Liver (tissue), 9 donors: ENCODE data around the gene ITGA2. TPM values are rescaled to one million over a fixed set of nuclear protein-coding genes. Genes with fewer than 3 reads are reported as not detected.

ENCODE experiments used
- DNase-seq: peaks from one replicate; pipeline ENCODE4 v3.0.0-alpha.2; 2017; ENCODE audit warnings: low spot score
- H3K27ac ChIP-seq, 2 donors: one replicate each; pipeline ENCODE4 v1.7.0; 2013; ENCODE audit warnings: inconsistent platforms in 2 of 2, low read length in 2 of 2, control low read depth in 1 of 2, low read depth in 1 of 2, mild to moderate bottlenecking in 1 of 2
- H3K27me3 ChIP-seq, 4 donors: one replicate each; pipeline versions ENCODE4 v1.6.1 to v1.7.0; 2013; ENCODE audit warnings: low read length in 3 of 4, inconsistent platforms in 1 of 4, mild to moderate bottlenecking in 1 of 4, moderate library complexity in 1 of 4; ENCODE audit not compliant: control insufficient read depth in 4 of 4, insufficient read depth in 4 of 4
- H3K36me3 ChIP-seq, 4 donors: one replicate each; pipeline versions ENCODE4 v1.6.1 to v1.7.0; 2013; ENCODE audit warnings: low read length in 3 of 4, mild to moderate bottlenecking in 3 of 4, low read depth in 1 of 4, moderate library complexity in 1 of 4; ENCODE audit not compliant: control insufficient read depth in 4 of 4, insufficient read depth in 3 of 4
- H3K4me1 ChIP-seq, 4 donors: one replicate each; pipeline versions ENCODE4 v1.6.1 to v1.7.0; 2013; ENCODE audit warnings: low read length in 3 of 4, mild to moderate bottlenecking in 3 of 4, moderate library complexity in 1 of 4; ENCODE audit not compliant: control insufficient read depth in 4 of 4, insufficient read depth in 4 of 4
- H3K4me3 ChIP-seq, 3 donors: one replicate each; pipeline versions ENCODE4 v1.6.1 to v1.7.0; 2013; ENCODE audit warnings: low read length in 3 of 3, control low read depth in 1 of 3, low read depth in 1 of 3, mild to moderate bottlenecking in 1 of 3
- H3K9ac ChIP-seq, 2 donors: one replicate each; pipeline ENCODE4 v1.7.0; 2013; ENCODE audit warnings: low read length in 2 of 2, mild to moderate bottlenecking in 2 of 2, moderate library complexity in 2 of 2, control low read depth in 1 of 2, low read depth in 1 of 2
- H3K9me3 ChIP-seq, 4 donors: one replicate each; pipeline versions ENCODE4 v1.6.1 to v1.7.0; 2013; ENCODE audit warnings: low read length in 3 of 4; ENCODE audit not compliant: control insufficient read depth in 4 of 4
- ATF3 ChIP-seq: IDR thresholded peaks from 2 replicates; pipeline ENCODE4 v1.6.1; 2016; ENCODE audit warnings: antibody characterized with exemption
- CTCF ChIP-seq: fragments of 150-350 bp; IDR thresholded peaks from 2 replicates; pipeline ENCODE4 v1.5.1; 2017; ENCODE audit warnings: improper control_type of control experiment, low read depth, low read length; ENCODE audit not compliant: missing input control
- EGR1 ChIP-seq, 2 donors: IDR thresholded peaks; 2 replicates each; pipeline ENCODE4 v1.6.1; 2016 to 2018; ENCODE audit warnings: antibody characterized with exemption in 2 of 2, low read depth in 2 of 2
- FOXA1 ChIP-seq: IDR thresholded peaks from 2 replicates; pipeline ENCODE4 v1.6.1; 2016; ENCODE audit warnings: antibody characterized with exemption
- FOXA2 ChIP-seq: IDR thresholded peaks from 2 replicates; pipeline ENCODE4 v1.6.1; 2016; ENCODE audit warnings: antibody characterized with exemption
- GABPA ChIP-seq, 2 donors: IDR thresholded peaks in 1 of 2; conservative IDR thresholded peaks in 1 of 2; 2 replicates each; pipeline ENCODE4 v1.6.1; 2016; ENCODE audit warnings: antibody characterized with exemption in 2 of 2, mild to moderate bottlenecking in 1 of 2, moderate library complexity in 1 of 2
- HNF4G ChIP-seq: IDR thresholded peaks from 2 replicates; pipeline ENCODE4 v1.6.1; 2016; ENCODE audit warnings: antibody characterized with exemption
- MAX ChIP-seq: IDR thresholded peaks from 2 replicates; pipeline ENCODE4 v1.6.1; 2016; ENCODE audit warnings: antibody characterized with exemption
- NR2F2 ChIP-seq: IDR thresholded peaks from 2 replicates; pipeline ENCODE4 v1.6.1; 2016; ENCODE audit warnings: antibody characterized with exemption
- REST ChIP-seq: IDR thresholded peaks from 2 replicates; pipeline ENCODE4 v1.6.1; 2016; ENCODE audit warnings: antibody characterized with exemption, mild to moderate bottlenecking
- RXRA ChIP-seq, 2 donors: IDR thresholded peaks; 2 replicates each; pipeline ENCODE4 v1.6.1; 2017 to 2018; ENCODE audit warnings: antibody characterized with exemption in 2 of 2, mild to moderate bottlenecking in 1 of 2
- ZBTB33 ChIP-seq: IDR thresholded peaks from 2 replicates; pipeline ENCODE4 v1.6.1; 2016; ENCODE audit warnings: antibody characterized with exemption
- WGBS: extraction: QIAGEN DNeasy Blood & Tissue Kit; methylation state at CpG from one replicate; pipeline ENCODE4 v1.1.7; 2013; 5-methylcytosine and 5-hydroxymethylcytosine counted together
- polyA plus RNA-seq, 2 donors: library from polyadenylated mRNA; stranded (reverse) in 1 of 2; unstranded in 1 of 2; fragments of 200-250 nt in 1 of 2; fragments of >200 nt in 1 of 2; fragmentation: Nextera tagmentation in 1 of 2; extraction: Ambion mirVana in 1 of 2; gene quantifications; one replicate each; pipeline versions ENCODE4 v1.2.1 to v1.2.3, GENCODE V29; 2013 to 2015
- total RNA-seq, 2 donors: library from RNA; depleted of rRNA; stranded (reverse); fragments of >200 nt; gene quantifications; one replicate each; pipeline ENCODE4 v1.2.3, GENCODE V29; 2014
- donor health status: healthy.
- donor health status: healthy.
- donor health status: healthy.
- donor health status: healthy.
- donor health status: healthy.

Gene ITGA2
- total and polyA plus RNA-seq, 4 donors = 0.12 to 0.61 (median 0.33) TPM

- TF ChIP-seq CTCF = no peak
Measured at GRCh38 chr5:53116597-53116996, 127.4 kb downstream of the ITGA2 start (continued).

- no peak for DNase-seq
- Histone ChIP-seq H3K9ac (no peak overlapping the region), H3K9me3 (no peaks in the 10 kb centered on the region), H3K36me3 (peaks cover 0 to 2% (median 0%) of the 10 kb centered on the region in 4 donors), H3K4me1 (peaks cover 0 to 7% (median 1%) of the 10 kb centered on the region in 4 donors), H3K4me3 (no peak overlapping the region), H3K27ac (no peak overlapping the region), H3K27me3 (no peaks in the 10 kb centered on the region)
- TF ChIP-seq ATF3 (no peak), EGR1 (IDR thresholded peaks at IDR 0.05; ENCODE audit: low read depth in 2 of 2) (no peak), RXRA (IDR thresholded peaks at IDR 0.05) (no peak), ZBTB33 (no peak), MAX (no peak), HNF4G (no peak), CTCF (no peak), NR2F2 (no peak), GABPA (IDR thresholded peaks at IDR 0.05 in 1 of 2, conservative IDR thresholded peaks at IDR 0.05 in 1 of 2) (no peak), REST (no peak), FOXA2 (no peak), FOXA1 (no peak)
- 86% methylated on average over 5 of the region's 5 CpGs for WGBS
Measured at GRCh38 chr5:53118879-53119278, 129.7 kb downstream of the ITGA2 start.
